ENCODE data around the gene TMEM131L.
"Not testable (repeated sequence)": the region's sequence is repeated elsewhere in the genome, so short reads cannot be mapped to it uniquely, and the experiment has no call there.

The TMEM131L gene

DNA sequence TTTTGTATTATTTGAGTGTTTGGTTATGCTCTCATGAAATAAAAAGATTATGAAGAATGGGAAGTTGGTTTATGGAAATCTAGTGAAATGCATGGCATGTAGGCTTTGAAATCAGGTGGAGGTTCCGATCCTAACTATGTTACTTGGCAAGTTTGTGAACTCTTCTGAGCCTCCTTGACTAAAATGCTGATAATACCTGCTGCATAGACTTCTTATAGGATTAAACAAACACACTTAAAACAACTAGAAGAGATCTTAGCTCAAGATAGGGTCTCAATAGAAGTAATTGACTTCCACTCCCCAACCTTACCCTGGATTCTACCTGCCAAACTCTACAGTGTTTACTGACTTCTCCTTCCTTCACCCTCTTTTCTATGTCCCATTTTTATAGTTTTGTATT is 195.7 kb downstream of the TMEM131L start:
- DNase-seq, result no peak

DNA sequence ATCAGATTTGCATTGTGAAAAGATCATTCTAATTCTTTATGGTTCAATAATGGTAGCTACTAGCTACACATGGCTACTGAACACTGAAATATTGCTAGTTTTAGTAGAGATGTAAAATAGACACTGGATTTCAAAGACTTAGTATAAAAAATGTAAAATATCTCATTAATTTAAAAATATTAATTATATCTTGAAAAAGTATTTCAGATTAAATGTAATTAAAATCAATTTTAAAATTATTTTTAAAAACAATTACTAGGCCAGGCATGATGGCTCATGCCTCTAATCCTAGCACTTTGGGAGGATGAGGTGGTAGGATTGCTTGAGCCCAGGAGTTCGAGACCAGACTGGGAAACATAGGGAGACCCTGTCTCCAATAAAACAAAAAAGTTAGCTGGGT is 197.5 kb downstream of the TMEM131L start:
- DNase-seq, result no peak

DNA sequence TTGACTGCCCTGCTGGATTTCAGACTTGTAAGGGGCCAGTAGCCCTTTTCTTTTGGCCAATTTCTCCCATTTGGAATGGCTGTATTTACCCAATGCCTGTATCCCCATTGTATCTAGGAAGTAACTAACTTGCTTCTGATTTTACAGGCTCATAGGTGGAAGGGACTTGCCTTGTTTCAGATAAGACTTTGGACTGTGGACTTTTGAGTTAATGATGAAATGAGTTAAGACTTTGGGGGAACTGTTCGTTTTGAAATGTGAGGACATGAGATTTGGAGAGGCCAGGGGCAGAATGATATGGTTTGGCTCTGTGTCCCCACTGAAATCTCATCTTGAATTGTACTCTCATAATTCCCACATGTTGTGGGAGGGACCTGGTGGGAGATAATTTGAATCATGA is 200.3 kb downstream of the TMEM131L start:
- DNase-seq, result not testable (repeated sequence)

DNA sequence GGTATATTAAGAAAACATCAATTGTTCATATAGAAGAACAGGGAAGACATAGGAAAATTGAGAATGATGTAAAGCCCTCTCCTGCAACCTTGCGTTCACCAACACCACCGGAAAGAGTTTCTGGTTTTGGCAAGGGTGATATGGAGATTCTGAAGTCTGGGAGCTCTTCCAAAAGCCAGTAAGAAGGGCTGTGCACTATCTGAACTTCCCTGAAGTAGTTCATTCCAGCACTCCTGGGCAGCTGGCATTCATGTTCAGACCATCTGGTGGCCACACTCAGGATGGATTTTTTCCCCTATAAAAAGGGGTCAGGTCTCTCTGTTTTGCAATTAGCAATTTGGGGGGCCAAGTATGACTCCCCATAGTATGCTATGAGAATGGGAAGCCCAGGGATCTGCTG is 202.5 kb downstream of the TMEM131L start:
- DNase-seq, result no peak

DNA sequence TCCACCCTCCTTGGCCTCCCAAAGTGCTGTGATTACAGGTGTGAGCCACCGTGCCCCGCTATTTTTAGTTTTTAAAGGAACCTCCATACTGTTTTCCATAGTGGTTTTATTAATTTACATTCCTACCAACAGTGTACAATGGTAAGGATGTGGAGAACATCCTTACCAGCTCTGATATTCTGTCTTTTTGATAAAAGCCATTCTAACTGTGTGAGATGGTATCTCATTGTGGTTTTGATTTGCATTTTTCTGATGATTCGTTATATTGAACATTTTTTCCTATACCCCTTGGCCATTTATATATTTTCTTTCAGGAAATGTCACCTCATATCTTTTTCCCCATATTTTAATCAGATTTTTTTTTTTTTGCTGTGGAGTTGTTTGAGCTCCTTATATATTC is 203.7 kb downstream of the TMEM131L start:
- DNase-seq, result no peak

DNA sequence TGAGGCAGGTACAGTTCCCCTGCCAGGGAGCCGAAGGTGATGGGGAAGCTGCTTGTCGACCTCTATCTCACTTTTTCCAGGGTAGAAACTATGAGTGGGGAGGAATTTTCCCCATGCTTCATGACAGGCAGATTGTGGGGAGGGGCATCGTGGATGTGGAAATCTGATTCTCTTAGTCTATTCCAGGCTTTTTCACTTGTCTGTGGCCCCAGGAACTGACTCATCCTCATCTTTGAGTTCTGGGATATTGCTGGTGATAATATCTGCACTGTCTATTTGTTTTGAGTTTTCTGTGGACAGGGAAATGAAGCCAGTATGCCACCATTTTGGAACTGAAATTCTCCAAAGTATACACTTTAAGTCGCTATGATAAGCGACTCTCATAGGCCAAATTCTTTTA is 210.3 kb downstream of the TMEM131L start:
- DNase-seq, result no peak

DNA sequence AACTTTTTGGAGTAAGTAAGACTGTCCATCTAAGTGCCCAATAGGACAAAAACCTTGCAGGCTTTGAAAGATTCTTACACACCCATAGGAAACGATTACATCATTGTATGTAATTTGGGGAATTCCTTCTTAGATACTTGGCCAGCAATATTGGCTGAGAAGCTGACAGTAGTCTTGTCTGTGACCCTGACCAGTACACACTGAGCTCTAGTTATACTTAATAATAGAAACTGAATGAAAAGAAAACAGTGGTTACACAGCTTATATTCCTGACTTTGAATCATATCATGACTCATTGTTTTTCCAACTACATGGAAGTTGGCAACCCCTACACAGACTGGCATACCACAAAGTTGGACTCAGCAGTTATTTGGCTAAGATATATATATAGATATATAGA is 210.8 kb downstream of the TMEM131L start:
- peak; percentile 47 to 85 (median 67) for DNase-seq

DNA sequence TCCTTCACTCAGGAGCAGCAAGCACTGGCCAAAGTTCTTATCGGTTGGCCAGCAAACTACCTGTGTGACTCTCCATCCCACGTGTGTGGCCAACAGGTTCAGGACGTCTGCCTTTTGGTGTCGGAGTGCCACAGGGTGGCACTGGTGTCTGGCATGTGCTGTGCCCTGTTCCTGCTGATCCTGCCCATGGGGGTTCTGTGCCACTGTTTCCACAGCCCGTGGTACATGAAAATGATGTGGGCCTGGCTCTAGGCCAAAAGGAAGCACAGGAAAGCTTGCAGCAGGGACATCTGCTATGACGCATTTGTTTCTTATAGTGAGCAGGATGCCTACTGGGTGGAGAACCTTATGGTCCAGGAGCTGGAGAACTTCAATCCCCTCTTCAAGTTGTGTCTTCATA is 213.3 kb downstream of the TMEM131L start:
- DNase-seq, result peak; percentile 40 to 62 (median 59)

DNA sequence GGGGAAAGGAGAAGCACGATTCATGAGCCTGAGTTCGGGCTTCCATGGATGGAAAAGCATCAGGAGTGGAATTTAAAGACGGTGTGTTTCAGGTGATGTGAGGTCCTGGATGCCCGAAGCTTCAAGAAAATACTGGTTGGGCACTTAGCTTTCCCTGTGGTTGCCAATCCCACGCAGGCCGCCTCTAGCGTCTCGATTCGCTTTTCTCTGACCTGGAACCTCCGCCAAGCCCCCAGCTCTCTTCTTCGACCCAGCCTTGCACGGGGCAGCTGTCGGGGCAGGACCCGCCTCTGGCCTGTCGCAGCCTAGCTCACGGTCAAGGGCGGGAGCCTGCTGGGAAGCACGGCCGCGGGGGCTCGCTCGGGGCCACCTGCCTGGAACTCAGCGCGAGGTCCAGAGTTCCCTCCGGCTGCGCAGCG is 217.6 kb downstream of the TMEM131L start:
- no peak for DNase-seq

DNA sequence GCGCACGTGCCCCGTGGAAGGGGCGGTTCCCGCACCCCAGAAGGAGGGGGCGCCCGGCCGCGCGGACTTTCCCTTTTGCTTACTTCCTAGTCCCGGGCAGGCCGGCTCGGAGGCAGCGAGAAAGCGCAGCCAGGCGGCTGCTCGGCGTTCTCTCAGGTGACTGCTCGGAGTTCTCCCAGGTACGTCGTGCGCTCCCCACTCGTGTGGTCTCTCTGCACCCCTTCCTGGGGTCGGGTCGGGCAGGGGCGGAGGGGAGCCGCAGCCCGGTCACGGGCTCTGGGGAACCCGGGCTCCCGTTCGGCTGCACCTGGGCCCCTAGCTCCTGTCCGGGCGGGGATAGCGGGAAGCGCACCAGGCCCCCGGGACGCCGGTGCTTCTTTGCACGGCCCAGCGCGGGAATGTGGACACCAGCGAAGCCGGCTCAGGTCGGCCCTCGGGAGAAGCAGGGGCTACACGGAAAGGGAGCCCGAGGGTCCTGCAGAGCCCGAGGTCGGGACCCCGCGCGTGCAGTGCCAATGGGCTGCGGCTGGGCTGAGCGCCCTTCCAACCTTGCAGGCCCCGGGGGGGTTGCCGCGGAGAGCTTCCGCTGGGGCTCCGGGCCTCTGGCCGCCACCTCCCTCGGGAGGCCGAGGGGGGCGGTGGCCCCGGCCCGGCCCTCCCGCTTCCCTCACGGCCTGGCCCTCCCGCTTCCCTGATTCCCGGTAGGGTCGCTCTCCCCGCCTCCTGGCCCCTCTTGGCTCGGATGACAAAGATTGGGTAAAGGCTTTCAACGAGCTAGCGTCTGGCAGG is 218.2 kb downstream of the TMEM131L start, which contains the start of gene TLR2:
Gene TLR2 (plus strand): TSS at position 99 of the 789 bp plus-strand sequence. CDS start 18,628 bp downstream, outside the sequence.
- peak; percentile 78 to 94 (median 88) for DNase-seq

DNA sequence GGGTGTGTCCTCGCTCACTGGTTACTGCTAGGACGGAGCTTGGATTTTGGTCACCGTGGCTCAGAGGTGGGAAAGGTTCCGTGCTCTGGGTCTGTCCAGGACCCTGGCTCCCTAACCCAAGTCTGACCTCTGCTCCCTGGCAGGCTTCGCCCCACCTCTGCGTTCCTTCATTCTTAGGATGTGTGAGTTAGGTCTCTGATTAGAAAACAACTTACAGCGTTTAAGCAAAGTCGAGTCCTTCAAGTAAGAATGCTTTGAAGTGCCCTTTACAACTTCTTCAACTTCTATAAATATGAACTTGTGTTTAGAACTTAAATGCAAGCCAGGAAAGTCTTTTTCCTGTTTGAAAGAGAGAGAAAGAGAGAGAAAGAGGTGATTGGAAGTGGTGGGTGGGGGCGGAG is 218.8 kb downstream of the TMEM131L start:
- DNase-seq, result peak in 1 of 4 experiments; percentile 28

All from suppressor macrophage (primary cell).